HG03108 (cell line): Measurements from ENCODE around the gene ZNF700.
"Not testable (repeated sequence)": the region's sequence is repeated elsewhere in the genome, so short reads cannot be mapped to it uniquely, and the experiment has no call there.

ENCODE experiments used
- ATAC-seq: cut with Tn5 transposase; IDR thresholded peaks from one replicate; pipeline ENCODE4 v1.9.1; 2021; ENCODE audit warnings: moderate library complexity; ENCODE audit not compliant: unreplicated experiment

The ZNF700 gene

GRCh38 chr19:11987405-11988281 lies 62.7 kb downstream of the ZNF700 start:
- ATAC-seq: peak; percentile 76

GRCh38 chr19:11989112-11989456 lies 64.2 kb downstream of the ZNF700 start:
- no peak for ATAC-seq

- ATAC-seq: not testable (repeated sequence)
These were observed 67.0 kb downstream of the ZNF700 start for GRCh38 chr19:11991921-11992320.

GRCh38 chr19:11995174-11995573 lies 70.3 kb downstream of the ZNF700 start:
- ATAC-seq: no peak
